ENCODE results near the gene LHX4.

DNA sequence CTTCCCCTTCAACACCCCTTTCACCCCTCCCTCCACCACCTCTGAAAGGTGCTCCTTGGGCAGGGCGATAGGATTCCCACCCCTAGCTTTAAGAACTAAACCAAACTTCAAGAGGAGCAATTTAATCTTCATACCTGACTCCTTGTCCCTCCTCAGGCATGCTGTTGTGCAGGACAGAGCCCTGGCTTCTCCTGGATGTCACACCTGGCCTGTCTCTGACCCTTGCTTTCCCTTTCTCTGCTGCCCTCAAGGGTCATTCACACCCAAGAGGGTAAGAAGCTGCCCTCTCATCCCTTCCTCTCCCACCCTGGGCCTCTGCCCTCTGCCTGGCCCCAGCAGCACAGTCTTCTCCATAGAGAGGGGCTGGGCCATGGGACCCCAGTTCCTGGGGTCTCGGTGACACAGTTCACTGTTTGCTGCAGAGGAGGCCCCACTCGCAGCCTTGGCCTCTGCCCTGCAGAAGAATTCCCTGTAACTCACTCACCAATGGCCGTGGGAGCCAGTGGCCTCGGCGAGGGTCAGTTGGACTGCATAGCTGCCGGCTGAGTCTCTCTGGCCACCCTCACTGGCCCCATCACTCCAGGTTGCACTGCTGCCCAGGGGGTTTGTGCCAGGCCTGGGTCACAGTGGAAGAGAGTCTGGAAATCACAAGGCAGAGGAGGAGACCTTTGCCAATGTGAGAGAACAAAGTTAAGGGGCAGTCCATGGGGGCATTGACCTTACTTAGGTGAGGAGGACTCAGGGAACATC, 28.4 kb upstream of the LHX4 start:
- TF ChIP-seq, protein P1, sequence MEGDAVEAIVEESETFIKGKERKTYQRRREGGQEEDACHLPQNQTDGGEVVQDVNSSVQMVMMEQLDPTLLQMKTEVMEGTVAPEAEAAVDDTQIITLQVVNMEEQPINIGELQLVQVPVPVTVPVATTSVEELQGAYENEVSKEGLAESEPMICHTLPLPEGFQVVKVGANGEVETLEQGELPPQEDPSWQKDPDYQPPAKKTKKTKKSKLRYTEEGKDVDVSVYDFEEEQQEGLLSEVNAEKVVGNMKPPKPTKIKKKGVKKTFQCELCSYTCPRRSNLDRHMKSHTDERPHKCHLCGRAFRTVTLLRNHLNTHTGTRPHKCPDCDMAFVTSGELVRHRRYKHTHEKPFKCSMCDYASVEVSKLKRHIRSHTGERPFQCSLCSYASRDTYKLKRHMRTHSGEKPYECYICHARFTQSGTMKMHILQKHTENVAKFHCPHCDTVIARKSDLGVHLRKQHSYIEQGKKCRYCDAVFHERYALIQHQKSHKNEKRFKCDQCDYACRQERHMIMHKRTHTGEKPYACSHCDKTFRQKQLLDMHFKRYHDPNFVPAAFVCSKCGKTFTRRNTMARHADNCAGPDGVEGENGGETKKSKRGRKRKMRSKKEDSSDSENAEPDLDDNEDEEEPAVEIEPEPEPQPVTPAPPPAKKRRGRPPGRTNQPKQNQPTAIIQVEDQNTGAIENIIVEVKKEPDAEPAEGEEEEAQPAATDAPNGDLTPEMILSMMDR (IDR thresholded peaks at IDR 0.05; ENCODE audit: insufficient read depth, low read depth, low read length): no peak
- TF ChIP-seq EZH2 (IDR thresholded peaks at IDR 0.05; ENCODE audit: insufficient read depth, low read length): no peak

Data from astrocyte (in vitro differentiated cells and primary cell).